ENCODE measurements around the gene HSF5. TPM values are rescaled to one million over a fixed set of nuclear protein-coding genes. Genes with fewer than 3 reads are reported as not detected.
A peak's percentile ranks its signal among the peaks of the same experiment; 100 is the strongest.

The HSF5 gene, protein sequence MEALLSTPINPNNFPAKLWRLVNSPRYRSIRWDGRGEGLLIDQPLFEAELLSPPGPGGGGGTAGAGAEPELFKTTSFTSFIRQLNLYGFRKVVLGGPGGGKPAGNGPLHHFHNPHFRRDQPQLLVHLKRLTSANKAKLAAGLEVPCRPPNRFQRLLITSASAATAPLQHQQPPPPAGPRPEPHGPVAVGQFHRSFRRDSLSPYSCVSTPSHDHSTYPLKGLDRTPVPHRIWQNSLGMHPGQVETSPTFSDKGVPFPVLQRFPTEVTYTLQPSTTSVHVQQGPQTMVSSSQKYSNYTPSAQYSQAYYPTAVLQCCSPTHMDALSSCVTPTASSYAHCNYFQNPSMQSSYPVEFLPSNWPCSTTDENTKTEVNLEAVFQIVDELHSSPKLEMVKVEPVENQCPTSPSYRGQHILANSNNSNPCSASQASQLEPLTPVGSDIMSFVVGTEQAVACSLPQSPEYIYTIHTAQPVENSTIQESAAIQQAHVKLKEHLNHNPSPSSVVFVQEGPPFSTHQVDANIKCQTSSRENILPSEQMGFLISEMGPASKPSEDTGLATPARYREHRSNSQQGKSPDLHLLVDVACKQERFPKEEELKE
- total RNA-seq, result under 1 TPM; 0.09 to 0.22 TPM
- polyA plus RNA-seq (2013, experiment 1 of 2), result 0.04 TPM
- not detected for polyA plus RNA-seq (2013, experiment 2 of 2)
- long read RNA-seq, experiment 1, result 0 reads
- long read RNA-seq, experiment 2, result 0 reads
- long read RNA-seq, experiment 3, result 0 reads
- long read RNA-seq, experiment 4, result 0 reads

GRCh38 chr17:58487589-58488427 lies at the start of gene HSF5:
HSF5 (minus strand) TSS chr17:58488408; CDS start chr17:58488274, 134 bp downstream.
- Mint-ChIP-seq H3K27ac (no peak within 1 kb of the TSS), H3K36me3 (ENCODE audit: low read depth) (peaks cover 43% of the 10 kb centered on the region), H3K4me1 (no peaks in the 10 kb centered on the region), H3K4me3 (no peak within 1 kb of the TSS), H3K27me3 (ENCODE audit: insufficient read depth) (peaks cover 3% of the 10 kb centered on the region), H3K9me3 (no peaks in the 10 kb centered on the region)
- no peak within 1 kb of the TSS for H3K4me3 ChIP-seq (ENCODE audit: low read length)
- WGBS, 2 experiments (ENCODE audit: insufficient coverage in 1 of 2, insufficient read length in 1 of 2), result 95 to 99% methylated on average over 67 to 98 of the region's 98 CpGs
- H3K9ac ChIP-seq (ENCODE audit: extremely low read depth, low read length, poor library complexity, severe bottlenecking), result no peak within 1 kb of the TSS
- H3K36me3 ChIP-seq (ENCODE audit: control insufficient read depth, insufficient read depth, low read length), result peaks cover 41% of the 10 kb centered on the region
- no peaks in the 10 kb centered on the region for H3K9me3 ChIP-seq (ENCODE audit: control insufficient read depth, low read length)
- peak; percentile 90 for DNase-seq
- peak; percentile 65 for TF ChIP-seq CTCF (conservative IDR thresholded peaks at IDR 0.05)
- no peaks in the 10 kb centered on the region for H3K27me3 ChIP-seq (ENCODE audit: control insufficient read depth, insufficient read depth, low read length, poor library complexity, severe bottlenecking)
- no peaks in the 10 kb centered on the region for H3K4me1 ChIP-seq (ENCODE audit: control insufficient read depth, insufficient read depth, low read length)
- H3K27ac ChIP-seq (ENCODE audit: low read depth, low read length), result no peak within 1 kb of the TSS

DNA sequence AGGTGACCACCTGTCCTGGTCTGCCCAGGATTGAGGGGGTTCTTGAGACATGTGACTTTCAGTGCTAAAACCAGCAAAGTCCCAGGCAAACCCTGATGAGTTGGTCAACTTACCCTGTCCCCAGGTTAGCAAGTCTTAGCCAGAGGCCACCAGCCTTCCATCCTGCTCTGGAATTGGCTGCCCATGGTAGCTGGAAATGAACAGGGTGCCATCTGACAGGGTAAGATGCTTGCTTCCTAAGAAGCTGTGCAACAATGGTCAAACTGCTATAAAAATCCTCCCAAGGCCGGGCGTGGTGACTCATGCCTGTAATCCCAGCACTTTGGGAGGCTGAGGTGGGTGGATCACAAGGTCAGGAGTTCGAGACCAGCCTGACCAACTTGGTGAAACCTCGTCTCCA lies 49.1 kb upstream of the HSF5 start:
- Mint-ChIP-seq H3K27ac (no peak overlapping the region), H3K36me3 (ENCODE audit: low read depth) (no peaks in the 10 kb centered on the region), H3K9me3 (no peaks in the 10 kb centered on the region), H3K4me1 (peaks cover 5% of the 10 kb centered on the region), H3K4me3 (no peak overlapping the region), H3K27me3 (ENCODE audit: insufficient read depth) (peaks cover 46% of the 10 kb centered on the region)
- Histone ChIP-seq H3K4me3 (ENCODE audit: low read length) (no peak overlapping the region), H3K27me3 (ENCODE audit: control insufficient read depth, insufficient read depth, low read length, poor library complexity, severe bottlenecking) (peaks cover 37% of the 10 kb centered on the region), H3K9ac (ENCODE audit: extremely low read depth, low read length, poor library complexity, severe bottlenecking) (no peak overlapping the region), H3K27ac (ENCODE audit: low read depth, low read length) (no peak overlapping the region), H3K9me3 (ENCODE audit: control insufficient read depth, low read length) (no peaks in the 10 kb centered on the region), H3K36me3 (ENCODE audit: control insufficient read depth, insufficient read depth, low read length) (no peaks in the 10 kb centered on the region), H3K4me1 (ENCODE audit: control insufficient read depth, insufficient read depth, low read length) (no peaks in the 10 kb centered on the region)
- WGBS, 2 experiments (ENCODE audit: insufficient coverage in 1 of 2, insufficient read length in 1 of 2), result 81 to 98% methylated on average over 2 to 3 of the region's 4 CpGs
- no peak for TF ChIP-seq CTCF (conservative IDR thresholded peaks at IDR 0.05)
- no peak for DNase-seq

- Mint-ChIP-seq H3K4me1 (peaks cover 7% of the 10 kb centered on the region), H3K4me3 (no peak overlapping the region), H3K27ac (no peak overlapping the region), H3K27me3 (ENCODE audit: insufficient read depth) (peaks cover 47% of the 10 kb centered on the region), H3K9me3 (no peaks in the 10 kb centered on the region), H3K36me3 (ENCODE audit: low read depth) (no peaks in the 10 kb centered on the region)
- no peaks in the 10 kb centered on the region for H3K4me1 ChIP-seq (ENCODE audit: control insufficient read depth, insufficient read depth, low read length)
- no peak for TF ChIP-seq CTCF (conservative IDR thresholded peaks at IDR 0.05)
- no peak overlapping the region for H3K4me3 ChIP-seq (ENCODE audit: low read length)
- no peaks in the 10 kb centered on the region for H3K9me3 ChIP-seq (ENCODE audit: control insufficient read depth, low read length)
- no peaks in the 10 kb centered on the region for H3K36me3 ChIP-seq (ENCODE audit: control insufficient read depth, insufficient read depth, low read length)
- H3K27me3 ChIP-seq (ENCODE audit: control insufficient read depth, insufficient read depth, low read length, poor library complexity, severe bottlenecking), result peaks cover 40% of the 10 kb centered on the region
- no peak overlapping the region for H3K27ac ChIP-seq (ENCODE audit: low read depth, low read length)
- DNase-seq, result no peak
- WGBS, 2 experiments (ENCODE audit: insufficient coverage in 1 of 2, insufficient read length in 1 of 2), result 87 to 100% methylated on average over 2 to 3 of the region's 3 CpGs
- H3K9ac ChIP-seq (ENCODE audit: extremely low read depth, low read length, poor library complexity, severe bottlenecking), result no peak overlapping the region
Measured at GRCh38 chr17:58536542-58536941, 48.3 kb upstream of the HSF5 start.
